GM18519 (cell line): ENCODE measurements around the gene VSTM4.

Source experiments
- ATAC-seq: cut with Tn5 transposase; IDR thresholded peaks from one replicate; pipeline ENCODE4 v1.9.1; 2021; ENCODE audit warnings: mild to moderate bottlenecking, moderate library complexity; ENCODE audit not compliant: unreplicated experiment, low FRiP score

The VSTM4 gene

GRCh38 chr10:49118430-49119074 lies 3.2 kb upstream of the VSTM4 start:
- no peak for ATAC-seq

- ATAC-seq = no peak
Observed at GRCh38 chr10:49117376-49118070, 2.2 kb upstream of the VSTM4 start.

GRCh38 chr10:49116509-49117375 lies 1.4 kb upstream of the VSTM4 start:
- ATAC-seq = no peak

GRCh38 chr10:49115796-49116508 lies 630 bp upstream of the VSTM4 start:
- no peak for ATAC-seq

- no peak for ATAC-seq
Observed at GRCh38 chr10:49114718-49115014, 656 bp downstream of the VSTM4 start.

GRCh38 chr10:49113741-49114141 lies 1.6 kb downstream of the VSTM4 start:
- ATAC-seq = no peak

- no peak for ATAC-seq
Observed at GRCh38 chr10:49112851-49113250, 2.5 kb downstream of the VSTM4 start.

- ATAC-seq = no peak
Observed at GRCh38 chr10:49112098-49112497, 3.2 kb downstream of the VSTM4 start.

GRCh38 chr10:49111320-49111698 lies 4.0 kb downstream of the VSTM4 start:
- no peak for ATAC-seq

GRCh38 chr10:49110684-49111319 lies 4.5 kb downstream of the VSTM4 start:
- no peak for ATAC-seq

GRCh38 chr10:49109669-49110340 lies 5.5 kb downstream of the VSTM4 start:
- no peak for ATAC-seq

GRCh38 chr10:49108656-49109055 lies 6.7 kb downstream of the VSTM4 start:
- no peak for ATAC-seq

- ATAC-seq = no peak
Observed at GRCh38 chr10:49107887-49108267, 7.4 kb downstream of the VSTM4 start.

GRCh38 chr10:49107111-49107886 lies 8.0 kb downstream of the VSTM4 start:
- ATAC-seq = no peak

GRCh38 chr10:49106451-49106850 lies 8.9 kb downstream of the VSTM4 start:
- no peak for ATAC-seq

- ATAC-seq = no peak
Observed at GRCh38 chr10:49105076-49105475, 10.2 kb downstream of the VSTM4 start.

GRCh38 chr10:49104323-49104722 lies 11.0 kb downstream of the VSTM4 start:
- ATAC-seq = no peak

GRCh38 chr10:49103761-49104160 lies 11.6 kb downstream of the VSTM4 start:
- no peak for ATAC-seq

- no peak for ATAC-seq
Observed at GRCh38 chr10:49099046-49099445, 16.3 kb downstream of the VSTM4 start.
